PC-3 (cell line): ENCODE measurements around the gene MRPS7. TPM values are rescaled to one million over a fixed set of nuclear protein-coding genes. Genes with fewer than 3 reads are reported as not detected.

Experiments
- ATAC-seq: fragments of 200-7000 bp; cut with Tn5 transposase; 2 replicates; pipeline ENCODE4 v1.9.1; 2020; ENCODE audit warnings: mild to moderate bottlenecking, moderate library complexity
- BruUV-seq: library from RNA; stranded (reverse); fragments of 400-500 nt; replicated peaks from 2 replicates; lab custom pipeline; 2021; lab: Mats Ljungman, UMichigan
- CTCF ChIA-PET: fragments of 300-600 bp; sonication (Branson Sonifier 250); formaldehyde crosslinking; loops from one replicate; lab custom pipeline; 2022; ENCODE audit warnings: antibody characterized with exemption; lab: Charles Lee
- POLR2A ChIA-PET: fragments of 300-600 bp; sonication (Branson Sonifier 250); formaldehyde crosslinking; loops from one replicate; lab custom pipeline; 2022; ENCODE audit warnings: antibody characterized with exemption; ENCODE audit not compliant: unreplicated experiment; lab: Charles Lee
- DNase-seq: peaks from one replicate; pipeline ENCODE4 v3.0.0-alpha.2; 2015
- H2AFZ ChIP-seq: fragments of 300-600 bp; sonication (generic); 2 replicates; pipeline ENCODE4 v1.6.0; 2016; ENCODE audit warnings: antibody characterized with exemption, low read length
- H3F3A ChIP-seq: fragments of 300-600 bp; sonication (generic); one replicate; pipeline ENCODE4 v1.6.0; 2017; ENCODE audit warnings: antibody characterized with exemption, low read length, control low read depth, mild to moderate bottlenecking; ENCODE audit not compliant: unreplicated experiment
- H3K27ac ChIP-seq: fragments of 300-600 bp; sonication (generic); 2 replicates; pipeline ENCODE4 v1.5.1; 2016; ENCODE audit warnings: mild to moderate bottlenecking, low read length
- H3K27me3 ChIP-seq: fragments of 300-600 bp; sonication (generic); 2 replicates; pipeline ENCODE4 v1.6.1; 2016; ENCODE audit warnings: low read length, mixed read lengths
- H3K36me3 ChIP-seq: fragments of 300-600 bp; sonication (generic); 2 replicates; pipeline ENCODE4 v1.6.1; 2016; ENCODE audit warnings: low read depth, mixed run types, low read length, mixed read lengths
- H3K4me1 ChIP-seq: fragments of 300-600 bp; sonication (generic); 2 replicates; pipeline ENCODE4 v1.5.1; 2016; ENCODE audit warnings: low read length; ENCODE audit not compliant: insufficient read depth
- H3K4me2 ChIP-seq: fragments of 300-600 bp; sonication (generic); 2 replicates; pipeline ENCODE4 v1.6.0; 2016; ENCODE audit warnings: low read length
- H3K4me3 ChIP-seq: fragments of 300-600 bp; sonication (generic); 2 replicates; pipeline ENCODE4 v1.5.1; 2016; ENCODE audit warnings: mild to moderate bottlenecking, low read length, mixed read lengths
- H3K79me2 ChIP-seq: fragments of 300-600 bp; sonication (generic); 2 replicates; pipeline ENCODE4 v1.6.1; 2017; ENCODE audit warnings: low read length, mixed read lengths
- H3K9ac ChIP-seq: fragments of 300-600 bp; sonication (generic); 2 replicates; pipeline ENCODE4 v1.6.0; 2016; ENCODE audit warnings: mild to moderate bottlenecking, low read length
- H3K9me2 ChIP-seq: fragments of 300-600 bp; sonication (generic); replicated peaks from 2 replicates; pipeline ENCODE4 v1.6.1; 2016; ENCODE audit warnings: mixed run types, low read length, mixed read lengths
- H3K9me3 ChIP-seq: fragments of 300-600 bp; sonication (generic); 2 replicates; pipeline ENCODE4 v1.6.1; 2016; ENCODE audit warnings: low read length, mixed read lengths
- H4K20me1 ChIP-seq: fragments of 300-600 bp; sonication (generic); 2 replicates; pipeline ENCODE4 v1.6.1; 2016; ENCODE audit warnings: low read length, mixed read lengths
- CTCF ChIP-seq: fragments of 300-600 bp; sonication (generic); conservative IDR thresholded peaks from 2 replicates; pipeline ENCODE4 v1.5.1; 2017; ENCODE audit warnings: antibody characterized with exemption, low read depth, mild to moderate bottlenecking, low read length
- EZH2 ChIP-seq: fragments of 300-600 bp; sonication (generic); IDR thresholded peaks from one replicate; pipeline ENCODE4 v1.6.1; 2017; ENCODE audit warnings: antibody characterized with exemption, mild to moderate bottlenecking, low read length; ENCODE audit not compliant: unreplicated experiment
- EZH2phosphoT487 ChIP-seq: fragments of 300-600 bp; sonication (generic); IDR thresholded peaks from 2 replicates; pipeline ENCODE4 v1.6.1; 2018; ENCODE audit warnings: mild to moderate bottlenecking, antibody characterized with exemption, low read length, borderline replicate concordance
- intact Hi-C: fragments of 100-400 bp; cut with micrococcal nuclease; formaldehyde crosslinking; loops from 2 replicates; pipeline ENCODE4 v1.9.0; 2023
- total RNA-seq: library from RNA; depleted of rRNA; stranded (reverse); fragments of >200 nt; gene quantifications from 2 replicates; pipeline ENCODE4 v1.2.3, GENCODE V29; 2014

Gene MRPS7
- total RNA-seq, 1 experiment from 2014 or later = 144 TPM

DNA sequence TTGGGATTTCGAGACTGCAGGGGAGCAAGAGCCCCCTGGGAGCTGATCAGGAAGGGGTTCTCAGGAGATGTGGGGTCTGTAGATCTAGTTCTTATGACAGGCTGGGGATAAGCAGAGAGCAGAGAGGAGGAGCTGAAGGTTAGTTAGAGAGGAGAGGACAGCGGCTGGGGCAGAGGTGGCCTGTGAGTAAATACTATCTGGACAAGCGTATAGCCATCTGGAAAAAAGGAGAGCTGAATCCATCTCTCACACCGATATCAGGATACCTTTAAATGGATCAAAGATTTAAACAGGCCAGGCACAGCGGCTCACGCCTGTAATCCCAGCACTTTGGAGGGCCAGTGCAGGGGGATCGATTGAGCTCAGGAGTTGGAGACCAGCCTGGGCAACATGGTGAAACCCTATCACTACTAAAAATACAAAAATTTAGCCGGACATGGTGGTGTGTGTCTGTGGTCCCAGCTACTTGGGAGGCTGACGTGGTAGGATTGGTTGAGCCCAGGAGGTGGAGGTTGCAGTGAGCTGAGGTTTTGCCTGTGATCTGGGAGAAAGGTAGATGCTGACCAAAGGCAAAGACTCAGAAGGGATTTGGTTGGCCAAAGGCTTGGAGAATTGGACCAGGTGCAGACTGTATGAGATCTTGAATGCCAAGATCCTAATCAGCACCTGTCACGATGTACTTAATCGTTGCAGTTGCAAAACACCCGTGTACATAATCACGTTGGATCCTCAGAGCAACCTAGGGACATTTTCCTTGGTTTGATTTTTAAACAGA is 46.5 kb downstream of the MRPS7 start:
- Histone ChIP-seq H3K9ac (no peak overlapping the region), H3K36me3 (no peaks in the 10 kb centered on the region), H2AFZ (no peak overlapping the region), H3K4me2 (no peak overlapping the region), H3K79me2 (no peaks in the 10 kb centered on the region), H4K20me1 (no peaks in the 10 kb centered on the region), H3K9me3 (no peaks in the 10 kb centered on the region), H3K4me3 (no peak overlapping the region), H3K9me2 (no peaks in the 10 kb centered on the region), H3K27ac (no peak overlapping the region), H3F3A (no peaks in the 10 kb centered on the region), H3K4me1 (no peaks in the 10 kb centered on the region), H3K27me3 (no peaks in the 10 kb centered on the region)
- ChIA-PET CTCF (no interaction called here), POLR2A (no interaction called here)
- intact Hi-C loops = no loop called here
- ATAC-seq (no peak), DNase-seq (no peak)
- BruUV-seq = no TSS peak
- TF ChIP-seq EZH2 (no peak), CTCF (no peak), EZH2phosphoT487 (no peak)

DNA sequence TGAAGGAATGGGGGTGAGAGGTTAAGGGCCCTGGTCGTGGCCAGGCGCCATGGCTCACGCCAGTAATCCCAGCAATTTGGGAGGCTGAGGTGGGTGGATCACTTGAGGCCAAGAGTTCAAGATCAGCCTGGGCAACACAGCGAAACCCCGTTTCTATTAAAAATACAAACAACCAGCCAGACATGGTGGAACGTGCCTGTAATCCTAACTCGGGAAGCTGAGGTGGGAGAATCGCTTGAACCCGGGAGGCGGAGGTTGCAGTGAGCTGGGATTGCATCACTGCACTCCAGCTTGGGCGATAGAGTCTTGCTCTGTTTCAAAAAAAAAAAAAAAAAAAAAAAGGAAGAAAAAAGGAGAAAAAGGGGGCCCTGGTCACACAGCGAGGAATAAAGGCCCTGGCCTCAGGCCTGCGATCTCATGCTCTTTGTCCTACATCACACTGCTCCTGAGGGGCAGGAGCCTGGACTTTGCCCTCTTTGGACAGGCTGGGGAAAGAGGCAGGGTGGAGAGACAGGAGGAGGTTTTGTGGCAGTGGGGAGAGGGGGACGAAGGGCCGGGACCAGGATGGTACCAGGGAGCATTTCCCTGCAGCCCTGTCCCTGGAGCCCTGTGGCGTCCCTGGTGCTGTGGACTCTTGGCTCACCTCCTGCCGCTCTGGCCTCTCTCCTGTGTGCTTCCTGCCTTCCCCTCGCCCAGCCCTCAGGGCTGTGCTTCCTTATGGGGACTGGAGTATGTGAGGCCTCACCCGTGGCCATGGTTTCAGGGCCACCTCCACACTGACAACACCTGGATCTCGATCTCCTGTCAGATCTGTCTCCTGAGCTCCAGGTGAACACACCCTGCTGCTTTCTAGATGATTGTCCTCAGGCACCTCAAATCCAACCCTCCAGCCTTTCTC is 47.3 kb downstream of the MRPS7 start:
- Histone ChIP-seq H3K9ac (no peak overlapping the region), H3K9me3 (no peaks in the 10 kb centered on the region), H3K4me1 (no peaks in the 10 kb centered on the region), H3K4me3 (no peak overlapping the region), H3K27ac (no peak overlapping the region), H3K27me3 (no peaks in the 10 kb centered on the region), H3K79me2 (no peaks in the 10 kb centered on the region), H3K4me2 (no peak overlapping the region), H3K36me3 (no peaks in the 10 kb centered on the region), H3K9me2 (no peaks in the 10 kb centered on the region), H2AFZ (no peak overlapping the region), H4K20me1 (no peaks in the 10 kb centered on the region), H3F3A (no peaks in the 10 kb centered on the region)
- TF ChIP-seq EZH2phosphoT487 = no peak
- TF ChIP-seq CTCF = no peak
- TF ChIP-seq EZH2 = no peak
- DNase-seq (no peak), ATAC-seq (peak; percentile 28)
- BruUV-seq = no TSS peak
- intact Hi-C loops = no loop called here
- ChIA-PET POLR2A (interaction anchor here (0.7 kb wide), 1 partner anchor 252 kb away, joined by 6 read pairs; no protein-coding TSS in a partner anchor), CTCF (interaction anchor here (0.5 to 0.6 kb wide), 2 partner anchors 14 to 325 kb away, joined by 3 read pairs; no protein-coding TSS in a partner anchor)
